Cardiac muscle cell (in vitro differentiated cells and primary cell): Measurements from ENCODE around the gene SH3BP5. TPM values are rescaled to one million over a fixed set of nuclear protein-coding genes. Genes with fewer than 3 reads are reported as not detected.

Experiments
- DNase-seq, 2 donors: peaks; one replicate each; pipeline versions ENCODE4 v3.0.0 to v3.0.0-alpha.2; 2010 to 2017; ENCODE audit warnings: low read depth in 1 of 2, low spot score in 1 of 2
- H3K27ac ChIP-seq: fragments of 200-600 bp; sonication (generic); 2 replicates; pipeline ENCODE4 v1.5.1; 2016
- H3K27me3 ChIP-seq: fragments of 200-600 bp; sonication (generic); 2 replicates; pipeline ENCODE4 v1.6.0; 2016; ENCODE audit warnings: control low read depth
- H3K36me3 ChIP-seq: fragments of 200-600 bp; sonication (generic); 2 replicates; pipeline ENCODE4 v1.5.1; 2016; ENCODE audit warnings: control low read depth
- H3K4me1 ChIP-seq: fragments of 200-600 bp; sonication (generic); 2 replicates; pipeline ENCODE4 v1.8.1; 2017; ENCODE audit warnings: low read depth, mild to moderate bottlenecking, mixed run types
- H3K4me3 ChIP-seq: fragments of 200-600 bp; sonication (generic); 2 replicates; pipeline ENCODE4 v1.5.1; 2016; ENCODE audit warnings: mild to moderate bottlenecking
- H3K9me3 ChIP-seq: fragments of 200-600 bp; sonication (generic); 2 replicates; pipeline ENCODE4 v1.5.1; 2017; ENCODE audit warnings: low read depth, mild to moderate bottlenecking, control low read depth
- CTCF ChIP-seq: IDR thresholded peaks from 2 replicates; pipeline ENCODE4 v1.5.1; 2012; ENCODE audit warnings: low read depth, mild to moderate bottlenecking, low read length
- polyA plus RNA-seq: library from polyadenylated mRNA; unstranded; fragments of >200 nt; fragmentation: Nextera tagmentation; extraction: Ambion mirVana; gene quantifications from 2 replicates; pipeline ENCODE4 v1.2.1, GENCODE V29; 2016
- total RNA-seq: library from RNA; depleted of rRNA; stranded (reverse); fragments of >200 nt; gene quantifications from 2 replicates; pipeline ENCODE4 v1.2.3, GENCODE V29; 2016

Gene SH3BP5
- total and polyA plus RNA-seq, 2 experiments from 2014 or later: 10.6 to 18.5 TPM

- Histone ChIP-seq H3K4me1 (peaks cover 47% of the 10 kb centered on the region), H3K27ac (no peak overlapping the region), H3K4me3 (no peak overlapping the region), H3K27me3 (no peaks in the 10 kb centered on the region), H3K36me3 (no peaks in the 10 kb centered on the region), H3K9me3 (no peaks in the 10 kb centered on the region)
- TF ChIP-seq CTCF: no peak
- DNase-seq: no peak
These were observed 24.8 kb downstream of the SH3BP5 start for GRCh38 chr3:15307580-15307979.

GRCh38 chr3:15306979-15307359 lies 25.4 kb downstream of the SH3BP5 start:
- no peaks in the 10 kb centered on the region for H3K36me3 ChIP-seq

GRCh38 chr3:15305359-15305844 lies 27.0 kb downstream of the SH3BP5 start:
- H3K4me1 ChIP-seq: peaks cover 40% of the 10 kb centered on the region
- H3K27me3 ChIP-seq: no peaks in the 10 kb centered on the region
- no peak overlapping the region for H3K4me3 ChIP-seq
- no peaks in the 10 kb centered on the region for H3K9me3 ChIP-seq
- H3K27ac ChIP-seq: peak overlapping the region; percentile 85
- TF ChIP-seq CTCF: peak; percentile 42
- peak; percentile 75 to 89 for DNase-seq
- H3K36me3 ChIP-seq: no peaks in the 10 kb centered on the region

More at GRCh38 chr3:15306979-15307359, 25.4 kb downstream of the SH3BP5 start:
- no peaks in the 10 kb centered on the region for H3K9me3 ChIP-seq
- H3K4me1 ChIP-seq: peaks cover 47% of the 10 kb centered on the region
- TF ChIP-seq CTCF: no peak
- H3K4me3 ChIP-seq: no peak overlapping the region
- DNase-seq: no peak
- H3K27me3 ChIP-seq: no peaks in the 10 kb centered on the region
- H3K27ac ChIP-seq: no peak overlapping the region

DNA sequence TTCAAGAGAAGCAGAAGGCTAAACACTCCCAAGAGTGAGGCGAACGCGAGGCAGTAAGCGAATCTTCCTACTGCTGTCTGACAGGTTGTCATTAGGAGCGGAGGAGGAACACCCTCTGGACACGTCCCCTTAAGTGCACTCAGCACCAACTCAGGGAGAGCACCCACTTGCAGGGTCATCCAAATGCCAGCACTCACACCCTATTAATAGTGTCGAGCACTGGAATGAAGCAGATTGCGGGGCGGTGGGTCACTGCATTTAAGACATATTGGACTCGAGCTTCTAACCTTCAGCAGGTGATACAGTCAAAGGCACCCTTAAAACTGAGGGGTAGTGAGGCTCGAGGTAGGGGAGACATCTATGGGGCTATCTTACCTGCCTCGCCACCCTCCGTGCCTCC lies 28.7 kb downstream of the SH3BP5 start:
- Histone ChIP-seq H3K27ac (peak overlapping the region; percentile 46), H3K9me3 (no peaks in the 10 kb centered on the region), H3K4me1 (peaks cover 34% of the 10 kb centered on the region), H3K27me3 (no peaks in the 10 kb centered on the region), H3K36me3 (no peaks in the 10 kb centered on the region), H3K4me3 (no peak overlapping the region)
- no peak for TF ChIP-seq CTCF
- DNase-seq: peak in 1 of 2 donors; percentile 39

GRCh38 chr3:15303216-15303615 lies 29.2 kb downstream of the SH3BP5 start:
- peaks cover 32% of the 10 kb centered on the region for H3K4me1 ChIP-seq
- TF ChIP-seq CTCF: no peak
- H3K9me3 ChIP-seq: no peaks in the 10 kb centered on the region

More at GRCh38 chr3:15303216-15303615, 29.2 kb downstream of the SH3BP5 start:
- Histone ChIP-seq H3K27ac (no peak overlapping the region), H3K4me3 (no peak overlapping the region), H3K36me3 (no peaks in the 10 kb centered on the region), H3K27me3 (no peaks in the 10 kb centered on the region)
- no peak for DNase-seq
